GM21381 (cell line): ENCODE measurements around the gene MKRN2.
A peak's percentile ranks its signal among the peaks of the same experiment; 100 is the strongest.
"Not testable (repeated sequence)": the region's sequence is repeated elsewhere in the genome, so short reads cannot be mapped to it uniquely, and the experiment has no call there.

ENCODE experiments used
- ATAC-seq: cut with Tn5 transposase; IDR thresholded peaks from one replicate; pipeline ENCODE4 v1.9.1; 2021; ENCODE audit warnings: mild to moderate bottlenecking, moderate library complexity; ENCODE audit not compliant: unreplicated experiment

Gene MKRN2

GRCh38 chr3:12585181-12585580, 28.3 kb downstream of the MKRN2 start:
- ATAC-seq = no peak

DNA sequence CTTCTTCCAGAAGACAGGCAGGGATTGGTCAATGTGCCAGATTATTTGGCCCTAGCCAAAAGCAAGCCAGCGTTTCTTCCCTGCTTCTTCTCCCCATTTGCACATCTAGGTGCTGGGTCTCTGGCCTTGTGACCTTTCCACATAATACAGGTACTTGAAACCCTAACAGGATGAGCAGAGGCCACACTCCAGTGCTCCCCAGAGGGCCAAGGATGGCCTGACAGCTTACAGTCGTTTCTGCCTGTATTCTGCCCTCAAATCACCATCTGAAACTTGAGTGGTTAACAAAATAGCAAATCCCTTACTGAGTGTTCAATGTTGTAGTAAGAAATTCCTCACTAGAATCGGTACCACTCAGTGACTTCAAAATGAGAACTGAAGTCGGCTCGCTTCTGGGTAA, 29.1 kb downstream of the MKRN2 start:
- peak; percentile 79 for ATAC-seq

- ATAC-seq = no peak
Measured at GRCh38 chr3:12586403-12586802, 29.5 kb downstream of the MKRN2 start.

DNA sequence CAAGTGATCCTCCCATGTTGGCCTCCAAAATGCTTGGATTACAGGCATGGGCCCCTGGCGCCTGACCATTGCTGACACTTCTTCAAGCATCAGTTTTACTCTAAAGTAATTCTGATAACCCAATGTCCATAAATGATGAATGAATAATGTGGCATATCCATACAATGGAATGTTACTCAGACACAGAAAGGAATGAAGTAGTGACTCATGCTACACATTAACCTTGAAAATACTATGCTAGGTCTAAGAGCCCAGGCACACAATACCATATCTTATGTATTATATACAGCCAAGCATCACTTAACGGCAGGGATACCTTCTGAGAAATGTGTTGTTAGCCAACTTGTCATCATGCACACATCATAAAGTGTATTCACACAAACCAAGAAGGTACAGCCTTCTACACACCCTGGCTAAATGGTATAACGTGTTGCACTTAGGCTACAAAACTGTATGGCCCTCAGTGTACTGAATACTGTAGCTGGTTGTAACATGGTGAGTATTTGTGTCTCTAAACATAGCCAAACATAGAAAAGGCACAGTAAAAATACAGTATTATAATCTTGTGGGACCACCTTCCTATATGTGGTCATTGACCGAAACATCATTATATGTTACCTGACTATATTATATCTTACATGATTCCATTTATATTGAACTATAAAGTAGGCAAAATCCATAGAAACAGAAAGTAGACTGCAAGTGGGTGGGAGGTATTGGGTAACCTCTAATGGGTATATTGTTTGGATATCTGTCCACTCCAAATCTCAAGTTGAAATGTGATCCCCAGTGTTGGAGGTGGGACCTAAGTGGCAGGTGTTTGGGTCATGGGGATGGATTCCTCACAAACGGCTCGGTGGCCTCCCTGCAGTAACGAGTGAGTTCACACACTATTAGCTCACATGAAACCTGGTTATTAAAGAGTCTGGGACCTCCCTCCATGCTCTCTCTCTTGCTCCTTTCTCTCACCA, 31.4 kb downstream of the MKRN2 start:
- ATAC-seq = no peak

DNA sequence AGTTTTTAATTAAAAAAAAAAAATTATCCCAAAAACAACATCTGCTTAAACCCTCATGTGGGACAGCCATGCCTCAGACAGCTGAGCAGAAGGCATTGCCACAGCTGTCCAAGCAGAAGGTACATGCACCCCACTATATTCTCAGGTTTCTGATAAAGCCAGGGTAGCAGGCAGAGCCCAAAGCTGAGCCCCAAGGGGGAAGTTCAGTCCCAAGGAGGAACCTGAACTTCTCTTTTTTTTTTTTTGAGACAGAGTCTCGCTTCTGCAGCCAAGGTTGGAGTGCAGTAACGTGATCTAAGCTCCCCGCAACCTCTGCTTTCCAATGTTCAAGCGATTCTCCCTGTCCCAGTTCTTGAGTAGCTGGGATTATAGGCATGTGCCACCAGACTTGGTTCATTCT, 33.2 kb downstream of the MKRN2 start:
- ATAC-seq = no peak

DNA sequence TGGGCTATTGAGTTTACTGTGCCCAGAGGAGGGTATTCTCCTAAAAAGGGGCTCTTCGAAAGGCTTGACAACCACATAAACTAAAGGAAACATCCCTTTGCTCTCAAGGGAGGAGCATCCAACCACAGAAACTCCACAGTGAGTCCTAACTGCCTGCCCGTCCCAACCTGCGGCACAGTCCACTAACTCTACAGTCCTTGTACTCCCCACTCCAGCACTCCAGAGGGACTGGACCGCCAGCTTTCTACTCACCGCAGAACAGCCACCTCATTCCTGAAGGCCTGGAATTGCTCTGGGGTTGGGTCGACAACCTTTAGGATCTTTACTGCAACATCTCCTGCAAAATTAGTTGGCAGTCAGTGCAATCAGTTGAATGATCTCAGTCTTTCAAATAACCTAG, 34.6 kb downstream of the MKRN2 start:
- no peak for ATAC-seq

DNA sequence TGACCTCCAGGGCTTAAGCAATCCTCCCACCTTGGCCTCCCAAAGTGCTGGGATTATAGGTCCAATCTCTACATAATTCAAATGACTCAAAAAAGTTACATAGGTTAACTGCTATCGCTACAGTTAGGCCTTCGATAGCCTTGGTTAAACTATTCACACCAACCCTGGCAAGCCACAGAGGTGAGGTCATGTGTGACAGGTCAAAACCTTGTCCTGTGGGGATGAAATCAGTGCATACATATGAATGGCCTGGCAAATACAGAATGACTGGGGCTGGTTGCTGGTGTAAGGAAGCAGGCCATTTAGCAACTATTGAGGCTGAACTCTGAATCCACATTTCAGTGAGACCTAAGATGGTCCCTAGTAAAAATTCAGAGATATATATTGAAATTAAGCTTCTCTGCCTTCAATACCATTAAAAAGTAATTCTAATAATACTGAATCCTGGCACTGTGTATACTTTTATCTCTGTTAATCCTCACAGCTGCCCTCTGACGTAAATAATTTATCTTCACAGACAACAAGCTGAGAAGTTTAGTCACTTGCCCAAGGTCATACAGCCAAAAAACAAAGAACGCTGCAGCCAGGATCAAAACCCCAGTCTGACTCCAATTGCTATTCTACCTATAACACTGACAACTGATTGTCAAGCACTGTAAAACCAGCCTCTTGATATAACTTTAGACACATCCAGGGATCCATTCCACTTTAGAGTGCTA, 35.3 kb downstream of the MKRN2 start:
- no peak for ATAC-seq

DNA sequence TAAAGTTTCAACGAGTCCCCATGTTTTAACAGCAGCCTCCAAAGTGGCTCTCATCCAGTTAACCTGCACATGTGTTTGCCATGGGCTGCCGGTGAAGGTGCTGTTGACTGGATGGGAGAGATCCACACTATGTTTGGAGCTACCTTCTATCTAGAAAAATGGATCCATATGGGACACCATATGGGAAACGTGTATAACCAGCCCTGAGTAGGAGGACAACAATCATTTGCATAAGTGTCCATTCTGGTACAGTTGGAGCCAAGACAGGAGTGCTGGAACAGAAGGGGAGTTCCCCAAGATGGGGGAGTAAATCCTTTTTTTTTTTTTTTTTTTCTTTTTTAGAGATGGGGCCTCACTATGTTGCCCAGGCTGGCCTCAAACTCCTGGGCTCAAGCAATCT, 36.6 kb downstream of the MKRN2 start:
- ATAC-seq = no peak

DNA sequence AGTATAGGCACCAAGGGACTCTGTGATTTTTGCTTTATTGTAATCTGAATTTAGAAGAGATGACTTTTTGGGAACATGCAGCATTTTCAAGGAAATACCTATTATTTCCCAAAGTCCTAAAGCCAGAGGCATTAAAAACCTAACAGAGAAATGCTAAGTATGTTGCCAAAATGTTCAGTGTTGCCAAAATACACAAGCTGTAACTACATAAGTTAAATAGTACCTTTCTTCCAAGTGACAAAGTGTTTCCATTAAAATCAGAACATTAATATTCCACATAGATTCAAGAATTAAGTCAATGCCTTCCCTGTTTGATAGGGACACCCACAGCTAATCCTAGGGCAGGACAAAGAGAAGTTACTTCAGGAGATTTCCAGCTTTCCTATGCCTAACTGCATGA, 42.0 kb downstream of the MKRN2 start:
- no peak for ATAC-seq

DNA sequence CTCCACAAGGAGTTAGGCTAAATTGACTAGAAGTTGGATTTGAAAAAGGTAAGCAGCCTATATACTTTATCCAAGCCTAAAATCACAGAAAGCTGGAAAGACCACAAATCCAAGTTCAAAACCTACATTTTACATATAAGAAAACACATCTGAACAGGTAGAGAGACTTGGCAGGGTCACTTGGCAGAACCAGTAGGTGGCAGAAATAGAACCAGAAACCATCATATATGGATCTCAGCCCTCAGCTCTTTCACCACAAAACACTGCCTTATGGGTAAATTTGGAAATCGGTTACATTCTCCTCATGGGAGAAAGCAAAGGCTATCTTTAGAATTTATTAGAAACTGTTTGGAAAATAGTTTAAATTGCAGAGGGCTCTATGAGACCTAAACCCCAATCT, 44.2 kb downstream of the MKRN2 start:
- ATAC-seq = no peak

DNA sequence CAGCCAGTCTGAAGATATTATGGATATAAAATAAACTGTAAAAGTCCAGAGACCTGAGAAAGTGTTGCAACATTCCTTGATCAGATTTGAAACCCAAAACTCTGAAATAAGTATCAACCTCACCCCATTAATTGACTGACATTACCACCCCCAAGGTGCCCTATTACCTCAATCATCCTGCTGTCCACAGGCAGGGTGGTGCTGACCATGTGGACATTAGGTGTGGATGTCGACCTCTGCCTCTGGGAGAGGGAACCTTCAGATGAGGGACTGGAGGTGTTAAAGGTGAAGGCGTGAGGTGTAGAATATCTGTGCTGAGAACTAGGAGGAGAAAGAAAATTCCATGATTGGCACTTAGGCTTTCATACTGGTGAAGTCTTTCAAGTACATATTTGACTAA, 47.1 kb downstream of the MKRN2 start:
- no peak for ATAC-seq

DNA sequence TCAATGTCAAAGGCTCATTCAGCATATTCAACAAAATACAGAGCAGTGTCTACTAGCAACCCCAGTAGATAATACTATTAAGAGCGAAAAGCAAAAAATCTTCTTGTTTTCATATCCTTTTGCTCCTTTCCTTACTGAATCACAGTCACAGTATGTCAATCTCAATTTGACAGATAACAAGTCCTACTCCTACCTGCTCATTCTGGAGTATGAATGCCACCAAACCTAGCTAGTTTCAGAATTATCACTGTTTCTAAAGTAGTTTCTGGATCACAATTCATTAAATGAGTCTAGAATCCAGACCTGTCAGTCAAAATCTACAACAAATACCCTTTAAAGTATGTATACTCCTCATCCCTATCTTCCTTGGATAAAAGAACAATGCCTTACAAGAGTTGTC, 51.5 kb downstream of the MKRN2 start:
- ATAC-seq = no peak

DNA sequence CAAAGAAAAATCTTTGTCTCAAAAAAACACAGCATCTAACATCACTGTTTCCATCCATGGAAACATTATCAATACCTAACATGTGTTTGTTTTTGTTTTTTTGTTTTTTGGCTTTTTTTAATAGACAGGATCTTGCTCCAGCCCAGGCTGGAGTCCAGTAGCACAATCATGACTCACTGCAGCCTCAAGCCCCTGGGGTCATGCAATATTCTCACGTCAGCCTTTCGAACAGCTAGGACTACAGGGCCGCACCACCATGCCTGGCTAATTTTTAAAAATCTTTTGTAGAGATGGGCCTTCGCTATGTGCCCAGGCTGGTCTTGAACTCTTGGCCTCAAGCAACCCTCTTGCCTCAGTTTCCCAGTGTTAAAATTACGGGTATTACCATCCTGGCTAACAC, 54.2 kb downstream of the MKRN2 start:
- ATAC-seq = no peak

GRCh38 chr3:12612514-12613226, 55.8 kb downstream of the MKRN2 start:
- ATAC-seq = no peak

- no peak for ATAC-seq
Measured at GRCh38 chr3:12613250-12613649, 56.4 kb downstream of the MKRN2 start.

- ATAC-seq = no peak
Measured at GRCh38 chr3:12615266-12615665, 58.4 kb downstream of the MKRN2 start.

- ATAC-seq = no peak
Measured at GRCh38 chr3:12618426-12618825, 61.5 kb downstream of the MKRN2 start.

DNA sequence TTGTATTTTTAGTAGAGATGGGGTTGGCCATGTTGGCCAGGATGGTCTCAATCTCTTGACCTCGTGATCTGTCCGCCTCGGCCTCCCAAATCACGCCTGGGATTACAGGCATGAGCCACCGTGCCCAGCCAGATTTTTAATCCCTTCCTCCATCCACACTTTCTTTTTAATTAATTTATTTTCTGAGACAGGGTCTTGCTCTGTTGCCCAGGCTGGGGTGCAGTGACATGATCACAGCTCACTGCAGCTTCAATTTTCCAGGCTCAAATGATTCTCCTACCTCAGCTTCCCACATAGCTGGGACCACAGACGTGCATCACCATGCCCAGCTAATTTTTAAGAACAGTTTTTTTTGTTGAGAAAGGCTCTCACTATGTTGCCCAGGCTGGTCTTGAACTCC, 63.4 kb downstream of the MKRN2 start:
- ATAC-seq = no peak

- ATAC-seq = no peak
Measured at GRCh38 chr3:12620729-12621128, 63.8 kb downstream of the MKRN2 start.

GRCh38 chr3:12622335-12622734, 65.4 kb downstream of the MKRN2 start:
- no peak for ATAC-seq

DNA sequence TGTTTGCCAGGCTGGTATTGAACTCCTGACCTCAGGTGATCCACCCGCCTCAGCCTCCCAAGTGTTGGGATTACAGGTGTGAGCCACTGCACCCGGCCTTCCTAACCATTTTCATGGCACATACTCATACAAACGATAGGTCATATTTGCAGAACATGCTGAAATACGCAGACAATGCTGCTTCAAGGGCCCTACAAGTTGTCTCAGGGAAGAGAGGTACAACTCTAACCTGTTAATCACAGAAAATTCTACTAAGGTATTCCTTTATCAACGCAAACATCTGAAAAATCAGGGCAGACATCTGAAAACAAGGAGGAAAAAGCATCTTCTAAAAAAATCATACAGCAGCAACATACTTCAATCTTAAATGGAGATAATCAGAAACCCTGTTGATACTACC, 67.2 kb downstream of the MKRN2 start:
- no peak for ATAC-seq

- not testable (repeated sequence) for ATAC-seq
Measured at GRCh38 chr3:12624964-12625363, 68.1 kb downstream of the MKRN2 start.
